ENCODE measurements around the gene TET2.
"Not testable (repeated sequence)": the region's sequence is repeated elsewhere in the genome, so short reads cannot be mapped to it uniquely, and the experiment has no call there.

TET2 gene

GRCh38 chr4:105240037-105240436 lies 93.4 kb downstream of the TET2 start:
- no peak for DNase-seq

DNA sequence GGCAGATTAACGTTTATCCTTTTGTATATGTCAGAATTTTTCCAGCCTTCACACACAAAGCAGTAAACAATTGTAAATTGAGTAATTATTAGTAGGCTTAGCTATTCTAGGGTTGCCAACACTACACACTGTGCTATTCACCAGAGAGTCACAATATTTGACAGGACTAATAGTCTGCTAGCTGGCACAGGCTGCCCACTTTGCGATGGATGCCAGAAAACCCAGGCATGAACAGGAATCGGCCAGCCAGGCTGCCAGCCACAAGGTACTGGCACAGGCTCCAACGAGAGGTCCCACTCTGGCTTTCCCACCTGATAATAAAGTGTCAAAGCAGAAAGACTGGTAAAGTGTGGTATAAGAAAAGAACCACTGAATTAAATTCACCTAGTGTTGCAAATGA lies 94.8 kb downstream of the TET2 start:
- DNase-seq: no peak

DNA sequence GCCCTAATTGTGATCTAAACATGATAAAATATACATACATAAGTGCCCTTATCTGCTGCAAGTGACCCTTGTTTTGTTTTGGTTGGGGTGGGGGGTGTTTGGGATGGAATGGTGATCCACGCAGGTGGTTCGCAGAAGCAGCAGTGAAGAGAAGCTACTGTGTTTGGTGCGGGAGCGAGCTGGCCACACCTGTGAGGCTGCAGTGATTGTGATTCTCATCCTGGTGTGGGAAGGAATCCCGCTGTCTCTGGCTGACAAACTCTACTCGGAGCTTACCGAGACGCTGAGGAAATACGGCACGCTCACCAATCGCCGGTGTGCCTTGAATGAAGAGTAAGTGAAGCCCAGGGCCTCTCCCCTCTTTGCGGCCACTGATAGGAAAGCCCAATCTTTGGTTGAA lies 96.8 kb downstream of the TET2 start:
- DNase-seq: no peak

GRCh38 chr4:105246712-105247111 lies 100.0 kb downstream of the TET2 start:
- DNase-seq: no peak

- no peak for DNase-seq
Observed at GRCh38 chr4:105248613-105249012, 101.9 kb downstream of the TET2 start.

GRCh38 chr4:105257817-105258495 lies 111.3 kb downstream of the TET2 start:
- no peak for DNase-seq

GRCh38 chr4:105265689-105266088 lies 119.0 kb downstream of the TET2 start:
- no peak for DNase-seq

DNA sequence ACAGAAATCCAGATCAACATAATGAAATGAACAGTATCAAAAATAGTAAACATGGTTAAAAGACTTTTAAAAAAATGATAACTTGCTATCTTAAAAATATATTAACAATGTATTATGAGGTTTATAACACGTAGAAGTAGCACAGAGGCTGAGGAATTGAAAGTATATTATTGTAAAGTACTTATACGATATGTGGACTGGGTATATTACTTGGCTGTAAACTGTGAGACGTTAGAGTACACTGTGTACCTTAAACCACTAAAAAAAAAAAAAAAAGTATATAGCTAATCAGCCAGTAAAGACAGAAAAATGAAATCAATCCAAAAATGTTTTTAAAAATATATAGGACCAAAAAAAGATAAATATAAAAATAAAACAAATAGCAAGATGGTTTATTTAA lies 120.6 kb downstream of the TET2 start:
- no peak for DNase-seq

DNA sequence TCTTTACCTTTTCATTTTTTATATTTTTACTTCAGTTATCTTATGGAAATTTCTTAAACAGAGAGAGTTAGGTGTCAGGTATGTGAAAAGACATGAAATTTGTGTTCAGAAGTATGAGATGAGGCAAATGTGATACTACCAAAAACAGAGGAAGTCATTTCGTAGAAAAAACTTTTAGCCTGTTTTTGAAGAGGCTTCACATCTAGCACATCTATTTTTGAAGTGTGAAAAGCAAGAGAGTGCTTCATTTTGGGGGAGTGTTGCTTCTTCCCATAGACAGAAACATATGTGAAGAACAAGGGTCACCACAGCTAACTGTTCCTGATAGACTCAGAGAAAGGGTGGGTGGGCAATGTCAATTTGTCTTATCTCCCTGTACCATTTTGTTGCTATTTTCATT lies 125.3 kb downstream of the TET2 start:
- no peak for DNase-seq

- DNase-seq: no peak
Observed at GRCh38 chr4:105273230-105273629, 126.6 kb downstream of the TET2 start.

GRCh38 chr4:105274090-105274489 lies 127.4 kb downstream of the TET2 start:
- no peak for DNase-seq

DNA sequence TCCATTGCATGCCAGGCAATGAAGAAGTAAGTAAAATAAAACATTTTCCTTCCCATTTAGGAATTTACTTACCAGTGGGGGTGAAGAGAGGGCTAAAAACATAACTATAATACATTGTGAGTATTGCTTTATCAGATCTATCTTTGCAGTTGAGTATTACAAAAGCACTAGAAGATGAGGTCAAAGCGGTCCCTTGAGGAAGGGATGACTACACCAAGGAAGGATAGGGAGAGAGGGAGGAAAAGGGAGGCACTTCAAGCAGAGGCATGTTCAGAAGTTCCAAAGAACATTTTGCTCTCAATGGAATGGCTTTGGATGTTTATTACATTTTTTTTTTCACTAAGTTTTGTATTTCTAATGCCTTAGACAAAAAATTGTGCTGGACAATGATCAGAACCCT lies 127.8 kb downstream of the TET2 start:
- no peak for DNase-seq

GRCh38 chr4:105276361-105277104 lies 129.9 kb downstream of the TET2 start:
- DNase-seq: no peak

DNA sequence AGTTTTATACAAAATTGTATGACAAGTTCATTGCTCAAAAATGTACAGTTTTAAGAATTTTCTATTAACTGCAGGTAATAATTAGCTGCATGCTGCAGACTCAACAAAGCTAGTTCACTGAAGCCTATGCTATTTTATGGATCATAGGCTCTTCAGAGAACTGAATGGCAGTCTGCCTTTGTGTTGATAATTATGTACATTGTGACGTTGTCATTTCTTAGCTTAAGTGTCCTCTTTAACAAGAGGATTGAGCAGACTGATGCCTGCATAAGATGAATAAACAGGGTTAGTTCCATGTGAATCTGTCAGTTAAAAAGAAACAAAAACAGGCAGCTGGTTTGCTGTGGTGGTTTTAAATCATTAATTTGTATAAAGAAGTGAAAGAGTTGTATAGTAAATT lies 131.0 kb downstream of the TET2 start:
- no peak for DNase-seq

DNA sequence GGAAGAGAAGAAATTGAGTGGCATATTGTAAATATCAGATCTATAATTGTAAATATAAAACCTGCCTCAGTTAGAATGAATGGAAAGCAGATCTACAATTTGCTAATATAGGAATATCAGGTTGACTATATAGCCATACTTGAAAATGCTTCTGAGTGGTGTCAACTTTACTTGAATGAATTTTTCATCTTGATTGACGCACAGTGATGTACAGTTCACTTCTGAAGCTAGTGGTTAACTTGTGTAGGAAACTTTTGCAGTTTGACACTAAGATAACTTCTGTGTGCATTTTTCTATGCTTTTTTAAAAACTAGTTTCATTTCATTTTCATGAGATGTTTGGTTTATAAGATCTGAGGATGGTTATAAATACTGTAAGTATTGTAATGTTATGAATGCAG lies 132.6 kb downstream of the TET2 start:
- no peak for DNase-seq

DNA sequence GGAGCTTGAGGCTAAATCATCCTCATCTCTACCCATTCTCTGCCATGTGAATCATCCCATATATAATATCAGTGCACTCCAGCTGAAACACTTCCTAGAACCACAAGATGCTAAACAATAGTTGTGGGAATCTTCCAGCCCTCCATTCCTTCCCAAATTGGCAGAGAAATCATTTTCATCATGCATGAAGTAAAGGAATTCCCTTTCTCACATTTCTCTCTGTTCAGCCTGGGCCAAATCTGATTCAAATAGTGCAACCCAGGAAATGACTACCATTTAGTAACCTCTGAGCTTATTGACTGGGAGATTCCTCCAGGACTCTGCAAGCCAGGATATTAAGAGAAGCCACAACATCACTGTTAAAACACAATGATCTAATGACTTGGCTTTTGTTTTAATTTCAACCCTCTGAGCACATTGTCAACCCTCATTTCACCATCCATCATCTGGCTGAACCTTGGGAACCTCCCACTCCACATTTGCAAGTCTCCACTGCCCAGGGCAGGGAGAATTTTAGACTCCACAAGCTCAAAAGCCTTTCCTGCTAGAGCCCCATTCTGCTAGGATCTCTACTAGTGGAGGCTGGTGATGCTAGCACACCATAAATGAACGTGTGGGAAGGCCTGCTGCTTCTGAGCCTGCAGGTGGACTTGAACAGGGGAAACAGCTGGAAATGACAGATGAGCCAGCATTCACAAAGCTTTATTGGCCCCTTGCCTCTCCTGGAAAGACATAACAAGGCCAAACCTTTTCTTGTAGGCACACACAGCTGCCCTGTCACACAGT lies 133.9 kb downstream of the TET2 start:
- no peak for DNase-seq

DNA sequence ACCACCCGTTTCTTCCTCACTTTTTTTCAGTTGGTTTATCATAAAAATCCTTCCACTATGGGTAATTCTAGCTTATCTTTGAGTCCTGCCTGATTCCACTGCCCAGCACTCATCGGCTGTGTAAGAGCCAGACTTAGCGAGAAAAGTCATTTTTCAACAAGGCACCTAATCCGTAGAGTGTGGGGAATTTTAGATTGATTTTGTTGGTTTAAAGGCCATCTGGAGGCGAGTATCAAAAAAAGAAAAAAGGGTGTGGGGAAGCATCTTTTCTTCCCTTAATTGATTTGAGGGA lies 134.4 kb downstream of the TET2 start:
- no peak for DNase-seq

DNA sequence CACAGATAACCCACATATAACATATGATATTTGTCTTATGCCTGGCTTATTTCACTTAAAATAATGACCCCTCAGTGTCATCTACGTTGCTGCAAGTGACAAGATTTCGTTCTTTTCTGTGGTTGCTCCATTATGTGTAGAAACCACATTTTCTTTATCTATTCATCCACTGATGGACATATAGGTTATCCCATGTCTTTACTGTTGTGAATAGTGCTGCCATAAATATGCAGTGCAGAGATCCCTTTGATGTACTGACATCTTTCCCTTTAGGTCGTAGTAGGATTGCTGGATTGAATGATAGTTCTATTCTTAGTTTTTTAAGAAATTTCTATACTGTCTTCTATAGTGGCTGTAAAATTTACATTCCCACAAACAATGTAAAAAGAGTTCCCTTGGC lies 135.8 kb downstream of the TET2 start:
- no peak for DNase-seq

- DNase-seq: no peak
Observed at GRCh38 chr4:105283501-105283900, 136.8 kb downstream of the TET2 start.

- no peak for DNase-seq
Observed at GRCh38 chr4:105288121-105288520, 141.4 kb downstream of the TET2 start.

GRCh38 chr4:105291925-105292324 lies 145.2 kb downstream of the TET2 start:
- DNase-seq: no peak

DNA sequence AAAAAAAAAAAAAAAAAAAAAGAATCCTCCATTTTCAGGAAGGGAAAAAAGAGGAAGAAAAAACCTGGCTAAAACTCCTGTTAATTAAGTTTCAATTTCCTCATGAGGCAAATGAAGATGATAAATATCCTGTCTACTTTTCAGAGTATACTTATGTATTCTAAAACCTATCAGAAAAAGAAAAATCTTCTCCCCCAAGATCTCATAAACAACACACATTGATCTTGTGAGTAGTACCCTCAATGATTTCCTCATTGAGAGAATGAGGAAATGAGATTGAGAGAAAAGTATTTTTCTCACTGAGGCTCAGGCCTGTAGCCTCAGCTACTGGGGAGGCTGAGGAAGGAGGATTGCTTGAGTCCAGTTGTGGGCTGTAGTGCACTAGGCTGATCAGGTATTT lies 146.7 kb downstream of the TET2 start:
- DNase-seq: no peak

GRCh38 chr4:105296672-105297071 lies 150.0 kb downstream of the TET2 start:
- no peak for DNase-seq

DNA sequence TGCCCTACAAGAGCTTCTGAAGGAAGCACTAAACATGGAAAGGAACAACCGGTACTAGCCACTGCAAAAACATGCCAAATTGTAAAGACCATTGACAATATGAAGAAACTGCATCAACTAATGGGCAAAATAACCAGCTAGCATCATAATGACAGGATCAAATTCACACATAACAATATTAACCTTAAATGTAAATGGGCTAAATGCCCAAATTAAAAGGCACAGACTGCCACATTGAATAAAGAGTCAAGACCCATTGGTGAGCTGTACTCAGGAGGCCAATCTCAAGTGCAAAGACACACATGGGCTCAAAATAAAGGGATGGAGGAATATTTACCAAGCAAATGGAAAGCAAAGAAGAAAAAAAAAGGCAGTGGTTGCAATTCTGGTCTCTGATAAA lies 152.4 kb downstream of the TET2 start:
- DNase-seq: not testable (repeated sequence)

All from activated CD4-positive, alpha-beta T cell treated with anti-CD3 and anti-CD28 coated beads, Interleukin-2, amount 50 U/mL, for 4 hours (primary cell).